Subcutaneous abdominal adipose tissue (tissue), 5 donors: ENCODE measurements around the gene PEMT.
"Not testable (repeated sequence)": the region's sequence is repeated elsewhere in the genome, so short reads cannot be mapped to it uniquely, and the experiment has no call there.

ENCODE experiments used
- H3K27ac ChIP-seq: one replicate; pipeline ENCODE4 v1.7.0; 2013; ENCODE audit warnings: low read depth, mild to moderate bottlenecking, inconsistent platforms, low read length, moderate library complexity
- H3K27me3 ChIP-seq, 5 donors: one replicate each; pipeline ENCODE4 v1.7.0; 2013; ENCODE audit warnings: low read length in 5 of 5, inconsistent platforms in 1 of 5; ENCODE audit not compliant: control insufficient read depth in 5 of 5, insufficient read depth in 4 of 5
- H3K36me3 ChIP-seq, 5 donors: one replicate each; pipeline ENCODE4 v1.7.0; 2013; ENCODE audit warnings: low read length in 5 of 5; ENCODE audit not compliant: control insufficient read depth in 5 of 5, insufficient read depth in 5 of 5
- H3K4me1 ChIP-seq, 5 donors: one replicate each; pipeline ENCODE4 v1.7.0; 2013; ENCODE audit warnings: low read length in 5 of 5, mild to moderate bottlenecking in 3 of 5, moderate library complexity in 1 of 5; ENCODE audit not compliant: control insufficient read depth in 5 of 5, insufficient read depth in 5 of 5
- H3K4me3 ChIP-seq, 5 donors: one replicate each; pipeline ENCODE4 v1.7.0; 2013; ENCODE audit warnings: low read length in 5 of 5, low read depth in 1 of 5
- H3K9ac ChIP-seq, 5 donors: one replicate each; pipeline ENCODE4 v1.7.0; 2013; ENCODE audit warnings: low read length in 5 of 5, mild to moderate bottlenecking in 4 of 5, moderate library complexity in 3 of 5
- H3K9me3 ChIP-seq, 5 donors: one replicate each; pipeline ENCODE4 v1.7.0; 2013; ENCODE audit warnings: low read length in 5 of 5; ENCODE audit not compliant: control insufficient read depth in 5 of 5
- donor health status: healthy.
- donor health status: healthy.
- donor health status: healthy.
- donor health status: healthy.
- donor health status: healthy.

Gene PEMT

GRCh38 chr17:17591355-17592298 lies at the start of gene PEMT:
TSS of gene PEMT (minus strand) at chr17:17591708. CDS start at chr17:17591626, 82 bp downstream.
- H3K9me3 ChIP-seq: no peaks in the 10 kb centered on the region
- no peaks in the 10 kb centered on the region for H3K27me3 ChIP-seq
- peak within 1 kb of the TSS; percentile 94 for H3K27ac ChIP-seq
- peak within 1 kb of the TSS; percentile 72 to 95 (median 81) for H3K4me3 ChIP-seq
- no peaks in the 10 kb centered on the region for H3K36me3 ChIP-seq
- H3K9ac ChIP-seq: peak within 1 kb of the TSS; percentile 81 to 98 (median 94)
- H3K4me1 ChIP-seq: peaks cover 7 to 55% (median 50%) of the 10 kb centered on the region in 5 donors

- not testable (repeated sequence) for H3K27me3 ChIP-seq, H3K9ac ChIP-seq, H3K4me3 ChIP-seq, H3K9me3 ChIP-seq, H3K36me3 ChIP-seq, H3K27ac ChIP-seq
- H3K4me1 ChIP-seq: peaks cover 0 to 22% (median 16%) of the 10 kb centered on the region in 5 donors
These were observed 48.3 kb upstream of the PEMT start for GRCh38 chr17:17639661-17640270.

DNA sequence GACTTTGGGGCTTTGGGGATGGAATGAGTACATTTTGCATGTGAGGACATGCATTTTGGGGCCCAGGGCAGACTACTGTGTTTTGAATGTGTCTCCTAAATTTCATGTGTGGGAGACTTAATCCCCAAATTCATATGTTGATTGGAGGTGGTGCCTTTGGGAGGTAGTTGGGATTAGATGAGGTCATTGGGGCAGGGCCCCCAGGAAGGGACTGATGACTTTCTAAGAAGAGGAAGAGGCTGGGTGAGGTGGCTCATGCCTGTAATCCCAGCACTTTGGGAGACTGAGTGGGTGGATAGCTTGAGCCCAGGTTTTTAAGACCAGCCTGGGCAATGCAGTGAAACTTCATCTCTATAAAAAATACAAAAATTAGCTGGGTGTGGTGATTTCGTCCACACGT lies 47.0 kb upstream of the PEMT start:
- Histone ChIP-seq H3K4me1 (peaks cover 0 to 22% (median 16%) of the 10 kb centered on the region in 5 donors), H3K4me3 (no peak overlapping the region), H3K9ac (no peak overlapping the region), H3K27me3 (peaks cover 0 to 4% (median 0%) of the 10 kb centered on the region in 5 donors), H3K27ac (no peak overlapping the region), H3K9me3 (peaks cover 0 to 4% (median 0%) of the 10 kb centered on the region in 5 donors), H3K36me3 (no peaks in the 10 kb centered on the region)

GRCh38 chr17:17636272-17636885 lies 44.9 kb upstream of the PEMT start:
- Histone ChIP-seq H3K9me3 (peaks cover 0 to 4% (median 0%) of the 10 kb centered on the region in 5 donors), H3K36me3 (no peaks in the 10 kb centered on the region), H3K27ac (no peak overlapping the region), H3K9ac (peak overlapping the region in 2 of 5 donors; percentile 10 to 20), H3K27me3 (peaks cover 0 to 4% (median 0%) of the 10 kb centered on the region in 5 donors), H3K4me1 (peaks cover 0 to 14% (median 10%) of the 10 kb centered on the region in 5 donors), H3K4me3 (no peak overlapping the region)

DNA sequence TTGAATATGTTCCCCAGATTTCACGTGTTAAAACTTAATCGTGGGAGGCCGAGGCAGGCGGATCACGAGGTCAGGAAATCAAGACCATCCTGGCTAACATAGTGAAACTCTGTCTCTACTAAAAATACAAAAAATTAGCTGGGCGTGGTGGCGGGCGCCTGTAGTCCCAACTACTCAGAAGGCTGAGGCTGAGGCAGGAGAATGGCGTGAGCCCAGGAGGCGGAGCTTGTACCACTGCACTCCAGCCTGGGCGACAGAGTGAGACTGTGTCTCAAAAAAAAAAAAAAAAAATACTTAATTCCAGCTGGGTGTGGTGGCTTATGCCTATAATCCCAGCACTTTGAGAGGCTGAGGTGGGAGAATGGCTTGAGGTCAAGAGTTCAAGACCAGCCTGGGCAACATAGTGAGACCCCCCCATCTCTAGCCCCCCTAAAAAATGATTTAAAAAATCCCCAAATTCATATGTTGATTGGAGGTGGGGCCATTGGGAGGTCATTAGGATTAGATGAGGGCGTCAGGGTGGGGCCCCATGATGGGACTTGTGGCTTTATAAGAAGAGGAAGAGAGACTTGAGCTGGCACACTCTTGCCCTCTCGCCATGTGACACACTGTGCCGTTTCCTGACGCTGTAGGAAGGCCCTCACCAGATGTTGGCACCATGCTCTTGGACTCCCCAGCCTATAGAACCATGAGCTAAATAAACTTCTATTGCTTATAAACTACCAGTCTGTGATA lies 44.2 kb upstream of the PEMT start:
- H3K27ac ChIP-seq, H3K36me3 ChIP-seq, H3K9ac ChIP-seq, H3K9me3 ChIP-seq, H3K4me3 ChIP-seq, H3K27me3 ChIP-seq: not testable (repeated sequence)
- peaks cover 0 to 14% (median 10%) of the 10 kb centered on the region in 5 donors for H3K4me1 ChIP-seq

GRCh38 chr17:17635126-17635525 lies 43.6 kb upstream of the PEMT start:
- Histone ChIP-seq H3K4me1 (peaks cover 0 to 13% (median 10%) of the 10 kb centered on the region in 5 donors), H3K9ac (no peak overlapping the region), H3K27me3 (peaks cover 0 to 4% (median 0%) of the 10 kb centered on the region in 5 donors), H3K9me3 (peaks cover 0 to 4% (median 0%) of the 10 kb centered on the region in 5 donors), H3K27ac (no peak overlapping the region), H3K4me3 (no peak overlapping the region), H3K36me3 (no peaks in the 10 kb centered on the region)

GRCh38 chr17:17633310-17633709 lies 41.8 kb upstream of the PEMT start:
- Histone ChIP-seq H3K27ac (no peak overlapping the region), H3K4me1 (peaks cover 0 to 11% (median 10%) of the 10 kb centered on the region in 5 donors), H3K9ac (no peak overlapping the region), H3K36me3 (no peaks in the 10 kb centered on the region), H3K9me3 (no peaks in the 10 kb centered on the region), H3K4me3 (no peak overlapping the region), H3K27me3 (peaks cover 0 to 4% (median 0%) of the 10 kb centered on the region in 5 donors)

DNA sequence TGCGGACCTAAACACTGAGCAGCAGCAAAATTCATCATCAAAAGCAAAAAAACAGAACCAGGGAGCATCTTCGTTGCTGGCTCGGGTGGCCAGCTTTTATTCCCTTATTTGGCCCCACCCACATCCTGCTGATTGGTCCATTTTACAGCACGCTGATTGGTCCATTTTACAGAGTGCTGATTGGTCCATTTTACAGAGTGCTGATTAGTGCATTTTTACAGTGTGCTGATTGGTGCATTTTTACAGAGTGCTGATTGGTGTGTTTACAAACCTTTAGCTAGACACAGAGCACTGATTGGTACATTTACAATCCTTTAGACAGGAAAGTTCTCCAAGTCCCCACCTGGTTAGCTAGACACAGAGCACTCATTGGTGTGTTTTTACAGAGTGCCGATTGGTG lies 41.2 kb upstream of the PEMT start:
- H3K9ac ChIP-seq, H3K9me3 ChIP-seq, H3K27ac ChIP-seq, H3K36me3 ChIP-seq, H3K27me3 ChIP-seq, H3K4me3 ChIP-seq: not testable (repeated sequence)
- H3K4me1 ChIP-seq: peaks cover 0 to 11% (median 10%) of the 10 kb centered on the region in 5 donors

GRCh38 chr17:17628388-17629008 lies 37.0 kb upstream of the PEMT start:
- Histone ChIP-seq H3K27ac (no peak overlapping the region), H3K4me3 (peak overlapping the region in 1 of 5 donors; percentile 41), H3K9ac (peak overlapping the region in 1 of 5 donors; percentile 39), H3K4me1 (peaks cover 0 to 6% (median 0%) of the 10 kb centered on the region in 5 donors), H3K27me3 (peaks cover 0 to 4% (median 0%) of the 10 kb centered on the region in 5 donors), H3K36me3 (no peaks in the 10 kb centered on the region), H3K9me3 (no peaks in the 10 kb centered on the region)
